Karpas-422 (cell line): ENCODE data around the gene GARIN3. TPM values are rescaled to one million over a fixed set of nuclear protein-coding genes. Genes with fewer than 3 reads are reported as not detected.

Experiments used
- DNase-seq: peaks from one replicate; pipeline ENCODE4 v3.0.0-alpha.2; 2015
- H2AFZ ChIP-seq: fragments of 200-600 bp; sonication (generic); 2 replicates; pipeline ENCODE4 v1.6.1; 2014; ENCODE audit warnings: antibody characterized with exemption, low read length, mixed read lengths
- H3K27ac ChIP-seq: fragments of 200-600 bp; sonication (generic); 2 replicates; pipeline ENCODE4 v1.5.1; 2014; ENCODE audit warnings: mild to moderate bottlenecking, low read length, moderate library complexity
- H3K27me3 ChIP-seq: fragments of 200-600 bp; sonication (generic); 2 replicates; pipeline ENCODE4 v1.6.1; 2014; ENCODE audit warnings: low read length, mixed read lengths
- H3K36me3 ChIP-seq: fragments of 200-600 bp; sonication (generic); 2 replicates; pipeline ENCODE4 v1.6.1; 2014; ENCODE audit warnings: low read length, mixed read lengths; ENCODE audit not compliant: insufficient read depth
- H3K4me1 ChIP-seq: fragments of 200-600 bp; sonication (generic); 2 replicates; pipeline ENCODE4 v1.6.1; 2014; ENCODE audit warnings: mild to moderate bottlenecking, low read length, mixed read lengths
- H3K4me2 ChIP-seq: fragments of 200-600 bp; sonication (generic); 2 replicates; pipeline ENCODE4 v1.6.1; 2014; ENCODE audit warnings: low read length, low read depth, mild to moderate bottlenecking; ENCODE audit not compliant: poor library complexity, severe bottlenecking
- H3K4me3 ChIP-seq: fragments of 200-600 bp; sonication (generic); 2 replicates; pipeline ENCODE4 v1.5.1; 2014; ENCODE audit warnings: mild to moderate bottlenecking, antibody characterized with exemption, low read length, mixed read lengths
- H3K79me2 ChIP-seq: fragments of 200-600 bp; sonication (generic); 2 replicates; pipeline ENCODE4 v1.6.1; 2014; ENCODE audit warnings: mild to moderate bottlenecking, low read length, mixed read lengths
- H3K9ac ChIP-seq: fragments of 200-600 bp; sonication (generic); 2 replicates; pipeline ENCODE4 v1.6.0; 2014; ENCODE audit warnings: low read length
- H3K9me2 ChIP-seq: fragments of 200-600 bp; sonication (generic), shearing (Covaris generic); replicated peaks from 2 replicates; pipeline ENCODE4 v1.6.0; 2014; ENCODE audit warnings: mild to moderate bottlenecking, low read length, moderate library complexity; ENCODE audit not compliant: insufficient read depth
- H3K9me3 ChIP-seq: fragments of 300-700, 200-600 bp; sonication (generic); 2 replicates; pipeline ENCODE4 v1.6.1; 2014; ENCODE audit warnings: low read length, mixed read lengths
- H4K20me1 ChIP-seq: fragments of 200-600 bp; sonication (generic); 2 replicates; pipeline ENCODE4 v1.6.1; 2014; ENCODE audit warnings: mild to moderate bottlenecking, antibody characterized with exemption, low read length, low read depth; ENCODE audit not compliant: insufficient read depth
- total RNA-seq: library from RNA; depleted of rRNA; stranded (reverse); fragments of >200 nt; shearing (Covaris generic); gene quantifications from 2 replicates; pipeline ENCODE4 v1.2.3, GENCODE V29; 2014; ENCODE audit warnings: low replicate concordance

The GARIN3 gene
- total RNA-seq, 1 experiment from 2014 or later = not detected

GRCh38 chr5:157150995-157151394 is 15.1 kb downstream of the GARIN3 start:
- peaks cover 20% of the 10 kb centered on the region for H3K4me1 ChIP-seq
- H3K27me3 ChIP-seq = no peaks in the 10 kb centered on the region
- no peak overlapping the region for H3K4me3 ChIP-seq
- H3K9me2 ChIP-seq = no peaks in the 10 kb centered on the region
- peak overlapping the region; percentile 84 for H2AFZ ChIP-seq
- no peak overlapping the region for H3K4me2 ChIP-seq
- no peaks in the 10 kb centered on the region for H3K36me3 ChIP-seq
- H3K27ac ChIP-seq = no peak overlapping the region
- no peaks in the 10 kb centered on the region for H3K79me2 ChIP-seq
- peak; percentile 39 for DNase-seq
- H4K20me1 ChIP-seq = no peaks in the 10 kb centered on the region
- H3K9ac ChIP-seq = no peak overlapping the region
- no peaks in the 10 kb centered on the region for H3K9me3 ChIP-seq

- H3K36me3 ChIP-seq = no peaks in the 10 kb centered on the region
- DNase-seq = peak; percentile 94
- no peak overlapping the region for H3K9ac ChIP-seq
- no peaks in the 10 kb centered on the region for H3K79me2 ChIP-seq
- H3K4me3 ChIP-seq = no peak overlapping the region
- H4K20me1 ChIP-seq = no peaks in the 10 kb centered on the region
- H3K4me2 ChIP-seq = no peak overlapping the region
- no peaks in the 10 kb centered on the region for H3K27me3 ChIP-seq
- H3K9me2 ChIP-seq = no peaks in the 10 kb centered on the region
- H3K9me3 ChIP-seq = no peaks in the 10 kb centered on the region
- H2AFZ ChIP-seq = no peak overlapping the region
- H3K4me1 ChIP-seq = peaks cover 18% of the 10 kb centered on the region
- H3K27ac ChIP-seq = no peak overlapping the region
Observed at GRCh38 chr5:157148734-157149615, 17.1 kb downstream of the GARIN3 start.

DNA sequence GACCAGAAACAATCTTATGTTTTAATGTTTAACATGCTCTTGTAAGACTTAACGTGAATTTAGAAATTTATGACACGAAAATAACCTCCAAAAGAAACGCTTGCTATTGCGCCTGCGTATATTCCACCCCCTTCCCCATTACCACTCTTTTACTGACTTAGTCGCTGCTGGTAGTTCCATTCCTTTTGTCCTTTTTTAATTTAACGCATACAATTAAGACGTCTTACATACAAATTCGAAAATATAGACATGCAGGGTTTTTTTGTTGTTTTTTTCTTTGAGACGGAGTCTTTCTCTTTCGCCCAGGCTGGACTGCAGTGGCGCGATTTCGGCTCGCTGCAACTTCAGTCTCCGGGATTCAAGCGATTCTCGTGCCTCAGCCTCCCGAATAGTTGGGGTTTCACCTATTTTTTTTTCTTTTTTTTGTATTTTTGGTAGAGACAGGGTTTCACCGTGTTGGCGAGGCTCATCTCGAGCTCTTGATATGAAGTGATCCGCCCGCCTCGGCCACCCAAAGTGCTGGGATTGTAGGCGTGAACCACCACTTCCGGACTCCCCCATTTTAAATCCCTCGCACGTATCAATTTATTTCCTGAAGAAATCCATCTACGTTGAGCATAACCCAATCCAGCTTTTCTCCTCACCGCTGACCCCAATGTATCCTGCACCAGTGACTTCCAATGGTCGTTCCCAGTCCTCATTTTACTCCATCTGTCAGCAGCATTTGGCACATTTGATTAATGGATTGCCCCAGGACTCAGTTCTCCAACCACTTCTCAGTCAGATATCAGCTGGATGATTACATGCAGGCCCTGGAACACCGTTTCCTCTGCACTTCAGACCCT is 22.7 kb downstream of the GARIN3 start:
- Histone ChIP-seq H3K4me2 (peak overlapping the region; percentile 98), H3K4me3 (peak overlapping the region; percentile 86), H3K79me2 (peaks cover 19% of the 10 kb centered on the region), H3K36me3 (peaks cover 6% of the 10 kb centered on the region), H3K9ac (peak overlapping the region; percentile 82), H3K9me3 (no peaks in the 10 kb centered on the region), H3K9me2 (no peaks in the 10 kb centered on the region), H4K20me1 (no peaks in the 10 kb centered on the region; the same call in 1 of the 2 replicates), H3K27ac (peak overlapping the region; percentile 76), H3K4me1 (peaks cover 17% of the 10 kb centered on the region), H2AFZ (peak overlapping the region; percentile 95), H3K27me3 (no peaks in the 10 kb centered on the region)
- peak; percentile 79 for DNase-seq

DNA sequence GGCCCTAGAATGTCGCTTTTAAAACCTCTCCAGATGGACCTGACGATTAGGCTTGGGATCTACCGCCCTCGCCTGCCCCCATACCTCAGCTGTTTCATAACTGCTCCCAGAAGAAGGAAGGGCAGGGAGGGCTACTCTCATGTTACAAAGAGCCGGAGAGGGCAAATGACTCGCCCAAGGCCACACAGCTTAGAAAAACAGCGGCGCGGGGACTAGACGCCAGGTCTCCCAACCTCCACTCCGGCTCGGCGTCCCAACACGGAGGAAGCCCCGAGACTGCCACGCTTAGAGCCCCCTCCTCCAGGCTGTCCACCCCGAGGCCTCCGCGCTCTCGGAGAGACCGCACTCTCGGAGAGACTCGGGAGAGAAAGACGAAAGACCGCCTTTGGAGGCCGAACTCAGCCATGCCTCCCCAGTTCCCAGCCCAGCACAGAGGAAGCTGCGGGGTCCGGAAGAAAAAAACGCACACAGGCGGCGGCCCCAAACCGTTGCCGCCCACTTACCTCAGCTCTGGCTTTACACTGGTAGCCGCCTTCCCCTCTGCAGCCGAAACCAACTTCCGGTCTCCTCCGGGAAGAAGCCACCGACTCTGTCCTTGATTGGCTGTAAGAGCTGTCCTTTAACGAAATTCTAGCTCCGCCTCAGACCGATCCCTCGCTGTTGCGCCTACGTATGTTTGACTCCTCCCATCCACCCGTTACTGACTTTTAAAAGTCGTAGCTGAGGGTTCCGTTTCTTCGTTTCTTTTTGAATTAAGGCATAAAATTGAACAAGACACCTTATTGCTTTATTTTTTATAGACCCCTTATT is 23.5 kb downstream of the GARIN3 start, which contains the start of gene MED7:
Gene MED7 (minus strand): TSS at position 549 of the 810 bp plus-strand sequence. CDS start 3,434 bp downstream, outside the sequence.
- peak within 1 kb of the TSS; percentile 97 for H3K9ac ChIP-seq
- H2AFZ ChIP-seq = peak within 1 kb of the TSS; percentile 95
- peak within 1 kb of the TSS; percentile 76 for H3K27ac ChIP-seq
- H3K27me3 ChIP-seq = no peaks in the 10 kb centered on the region
- H3K79me2 ChIP-seq = peaks cover 19% of the 10 kb centered on the region
- no peaks in the 10 kb centered on the region for H3K9me2 ChIP-seq
- H3K36me3 ChIP-seq = peaks cover 14% of the 10 kb centered on the region
- H3K9me3 ChIP-seq = no peaks in the 10 kb centered on the region
- DNase-seq = peak; percentile 100
- H4K20me1 ChIP-seq = peaks cover 5% of the 10 kb centered on the region
- peak within 1 kb of the TSS; percentile 98 for H3K4me2 ChIP-seq
- peak within 1 kb of the TSS; percentile 86 for H3K4me3 ChIP-seq
- peaks cover 17% of the 10 kb centered on the region for H3K4me1 ChIP-seq

DNA sequence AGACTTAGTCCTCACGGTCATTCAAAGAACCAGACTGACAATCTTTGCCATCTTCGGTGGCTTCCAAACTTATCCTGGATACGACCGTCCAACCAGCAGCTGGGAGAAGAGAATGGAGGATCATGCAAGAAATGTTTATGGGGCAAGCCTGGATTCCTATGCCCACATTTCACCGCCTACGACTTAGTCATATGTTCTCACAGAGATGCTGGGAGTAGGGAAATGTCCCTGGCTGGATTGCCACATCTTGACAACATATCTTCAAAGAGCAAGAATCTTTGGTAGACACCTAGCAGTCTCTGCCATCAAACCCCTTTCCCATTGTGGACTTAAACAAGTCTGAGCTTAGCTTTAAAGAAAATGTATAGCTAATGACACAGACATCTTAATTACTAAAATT is 28.4 kb downstream of the GARIN3 start:
- Histone ChIP-seq H3K27ac (no peak overlapping the region), H3K9ac (no peak overlapping the region), H4K20me1 (peaks cover 10% of the 10 kb centered on the region), H3K79me2 (peaks cover 19% of the 10 kb centered on the region), H3K4me3 (no peak overlapping the region), H3K9me2 (no peaks in the 10 kb centered on the region), H3K9me3 (no peaks in the 10 kb centered on the region), H3K36me3 (peaks cover 16% of the 10 kb centered on the region), H3K4me2 (no peak overlapping the region), H3K27me3 (no peaks in the 10 kb centered on the region), H2AFZ (no peak overlapping the region), H3K4me1 (peaks cover 8% of the 10 kb centered on the region)
- DNase-seq = peak; percentile 31

DNA sequence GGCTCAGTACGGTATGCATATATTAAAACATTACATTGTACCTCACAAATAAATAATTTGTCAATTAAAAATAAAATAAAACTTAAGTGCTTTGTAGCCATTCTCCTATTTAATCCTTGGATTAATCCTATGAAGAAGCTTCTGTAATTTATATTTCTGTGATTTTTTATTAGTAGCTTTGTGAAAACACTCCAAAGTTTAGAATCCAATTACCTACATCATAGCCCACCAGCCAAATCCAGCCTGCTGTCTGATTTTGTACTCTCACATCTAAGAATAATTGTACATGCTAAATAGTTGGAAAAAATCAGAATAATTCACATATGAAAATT is 33.8 kb downstream of the GARIN3 start:
- Histone ChIP-seq H3K4me1 (peaks cover 8% of the 10 kb centered on the region), H3K27ac (no peak overlapping the region), H3K9me2 (no peaks in the 10 kb centered on the region), H3K4me3 (no peak overlapping the region), H3K9me3 (no peaks in the 10 kb centered on the region), H4K20me1 (0 out of 2 replicates have a peak, but pooled peaks cover 5% of the 10 kb centered on the region), H3K4me2 (no peak overlapping the region), H3K36me3 (no peaks in the 10 kb centered on the region), H3K79me2 (no peaks in the 10 kb centered on the region), H3K9ac (no peak overlapping the region), H3K27me3 (no peaks in the 10 kb centered on the region), H2AFZ (no peak overlapping the region)
- no peak for DNase-seq

DNA sequence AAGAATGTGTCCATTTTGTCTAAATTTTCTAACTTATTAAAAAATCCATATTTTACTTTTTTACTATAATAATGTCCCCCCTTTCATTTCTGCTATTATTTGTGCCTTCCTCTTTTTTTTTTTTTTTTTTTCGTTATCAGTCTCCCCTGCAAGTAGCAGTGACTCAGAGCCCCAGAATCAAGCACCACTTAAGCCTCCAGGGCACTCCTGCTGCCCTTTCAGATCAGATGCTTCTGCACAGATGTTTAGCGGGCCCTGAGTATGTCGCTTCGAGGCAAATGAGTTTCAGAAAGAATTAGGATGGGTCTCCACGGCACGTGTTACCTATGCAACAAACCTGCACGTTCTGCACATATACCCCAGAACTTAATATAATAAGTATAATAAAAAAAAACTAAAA is 35.1 kb downstream of the GARIN3 start:
- Histone ChIP-seq H3K9me2 (no peaks in the 10 kb centered on the region), H3K4me1 (peaks cover 8% of the 10 kb centered on the region), H3K36me3 (no peaks in the 10 kb centered on the region), H3K9me3 (no peaks in the 10 kb centered on the region), H3K4me3 (no peak overlapping the region), H2AFZ (no peak overlapping the region), H3K27ac (no peak overlapping the region), H4K20me1 (0 out of 2 replicates have a peak, but pooled peaks cover 5% of the 10 kb centered on the region), H3K27me3 (no peaks in the 10 kb centered on the region), H3K4me2 (no peak overlapping the region), H3K9ac (no peak overlapping the region), H3K79me2 (no peaks in the 10 kb centered on the region)
- DNase-seq = peak; percentile 62
